GM12801 (cell line): Measurements from ENCODE around the gene TBC1D22A.

Source experiments
- TF ChIP-seq, protein P1 (sequence below): IDR thresholded peaks from one replicate; pipeline ENCODE4 v1.5.1; 2011; ENCODE audit warnings: control low read depth; ENCODE audit not compliant: insufficient read length; ENCODE audit errors: extremely low read depth

The TBC1D22A gene

GRCh38 chr22:46865642-46866041, 103.2 kb downstream of the TBC1D22A start:
- TF ChIP-seq, protein P1, sequence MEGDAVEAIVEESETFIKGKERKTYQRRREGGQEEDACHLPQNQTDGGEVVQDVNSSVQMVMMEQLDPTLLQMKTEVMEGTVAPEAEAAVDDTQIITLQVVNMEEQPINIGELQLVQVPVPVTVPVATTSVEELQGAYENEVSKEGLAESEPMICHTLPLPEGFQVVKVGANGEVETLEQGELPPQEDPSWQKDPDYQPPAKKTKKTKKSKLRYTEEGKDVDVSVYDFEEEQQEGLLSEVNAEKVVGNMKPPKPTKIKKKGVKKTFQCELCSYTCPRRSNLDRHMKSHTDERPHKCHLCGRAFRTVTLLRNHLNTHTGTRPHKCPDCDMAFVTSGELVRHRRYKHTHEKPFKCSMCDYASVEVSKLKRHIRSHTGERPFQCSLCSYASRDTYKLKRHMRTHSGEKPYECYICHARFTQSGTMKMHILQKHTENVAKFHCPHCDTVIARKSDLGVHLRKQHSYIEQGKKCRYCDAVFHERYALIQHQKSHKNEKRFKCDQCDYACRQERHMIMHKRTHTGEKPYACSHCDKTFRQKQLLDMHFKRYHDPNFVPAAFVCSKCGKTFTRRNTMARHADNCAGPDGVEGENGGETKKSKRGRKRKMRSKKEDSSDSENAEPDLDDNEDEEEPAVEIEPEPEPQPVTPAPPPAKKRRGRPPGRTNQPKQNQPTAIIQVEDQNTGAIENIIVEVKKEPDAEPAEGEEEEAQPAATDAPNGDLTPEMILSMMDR, result no peak

- TF ChIP-seq, protein P1, result no peak
These were observed 104.1 kb downstream of the TBC1D22A start for GRCh38 chr22:46866591-46866990.

GRCh38 chr22:46867106-46867505, 104.7 kb downstream of the TBC1D22A start:
- TF ChIP-seq, protein P1, result no peak

DNA sequence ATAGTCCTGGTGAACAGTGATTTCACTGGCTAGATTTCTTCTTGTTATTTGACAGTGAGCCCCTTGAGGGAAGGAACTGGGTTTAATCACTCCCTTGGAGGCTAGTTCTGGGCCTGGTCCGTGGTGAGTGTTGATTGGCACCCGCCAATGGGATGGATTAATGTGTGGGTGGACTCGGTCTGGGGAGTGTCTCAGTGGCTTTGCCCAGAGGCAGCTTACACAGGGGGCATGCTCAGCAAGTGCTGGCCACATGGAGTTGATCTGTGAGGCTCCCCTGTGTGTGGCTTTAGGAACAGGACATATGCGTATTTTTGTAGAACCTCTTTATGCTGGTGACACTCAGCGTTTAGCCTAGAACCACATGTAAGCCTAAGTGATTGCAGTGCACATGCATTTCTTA, 106.9 kb downstream of the TBC1D22A start:
- TF ChIP-seq, protein P1, result no peak

GRCh38 chr22:46869831-46870441, 107.5 kb downstream of the TBC1D22A start:
- TF ChIP-seq, protein P1, result no peak

GRCh38 chr22:46871826-46872225, 109.4 kb downstream of the TBC1D22A start:
- TF ChIP-seq, protein P1, result no peak

DNA sequence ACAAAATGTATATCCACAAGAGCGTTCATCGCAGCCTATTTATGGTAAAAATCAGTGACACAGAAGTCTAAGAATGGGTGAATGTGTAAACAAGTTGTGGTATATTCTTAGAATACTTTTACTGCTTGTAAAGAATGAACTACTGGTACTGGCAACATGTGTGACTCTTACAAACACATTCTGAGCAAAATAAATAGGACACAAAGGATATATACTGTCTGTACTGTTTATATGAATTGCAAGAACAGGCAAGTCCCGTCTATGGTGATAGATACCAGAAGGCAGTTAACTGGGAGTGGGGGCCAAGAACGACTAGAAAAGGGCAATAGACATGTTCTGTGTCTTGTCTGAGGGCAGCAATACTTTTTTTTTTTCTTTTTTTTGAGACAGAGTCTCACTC, 112.6 kb downstream of the TBC1D22A start:
- TF ChIP-seq, protein P1, result no peak

GRCh38 chr22:46876357-46876934, 114.0 kb downstream of the TBC1D22A start:
- TF ChIP-seq, protein P1, result no peak
